OCI-LY3 (cell line): ENCODE measurements around the gene UBAC2.

ENCODE experiments used
- H2AFZ ChIP-seq: fragments of 200-600, 300-600 bp; shearing (Covaris generic); 2 replicates; pipeline ENCODE4 v1.6.0; 2014; ENCODE audit warnings: antibody characterized with exemption, low read depth, low read length
- H3K27ac ChIP-seq: fragments of 200-600, 300-600 bp; sonication (generic); 2 replicates; pipeline ENCODE4 v1.5.1; 2014; ENCODE audit warnings: mild to moderate bottlenecking, low read length, moderate library complexity, mixed read lengths
- H3K27me3 ChIP-seq: fragments of 200-600, 300-600 bp; sonication (generic); 2 replicates; pipeline ENCODE4 v1.6.1; 2014; ENCODE audit warnings: low read depth, low read length, mixed read lengths
- H3K36me3 ChIP-seq: fragments of 200-600, 300-600 bp; sonication (generic); replicated peaks from 2 replicates; pipeline ENCODE3; 2014; ENCODE audit warnings: low read depth, low read length, mixed read lengths
- H3K4me1 ChIP-seq: fragments of 300-600, 200-600 bp; sonication (generic); 2 replicates; pipeline ENCODE4 v1.6.1; 2014; ENCODE audit warnings: low read length, mixed read lengths
- H3K4me2 ChIP-seq: fragments of 200-600, 300-600 bp; sonication (generic); 2 replicates; pipeline ENCODE4 v1.6.1; 2014; ENCODE audit warnings: low read length, mixed read lengths
- H3K4me3 ChIP-seq: fragments of 300-600, 200-600 bp; sonication (generic); 2 replicates; pipeline ENCODE4 v1.5.1; 2014; ENCODE audit warnings: antibody characterized with exemption, mild to moderate bottlenecking, low read length, moderate library complexity
- H3K79me2 ChIP-seq: fragments of 300-600, 200-600 bp; shearing (Covaris generic); 2 replicates; pipeline ENCODE4 v1.6.1; 2014; ENCODE audit warnings: mild to moderate bottlenecking, low read length, mixed read lengths
- H3K9ac ChIP-seq: fragments of 300-600, 200-600 bp; shearing (Covaris generic); 2 replicates; pipeline ENCODE4 v1.6.0; 2014; ENCODE audit warnings: mild to moderate bottlenecking, low read length, moderate library complexity
- H3K9me3 ChIP-seq: fragments of 200-600, 300-600 bp; shearing (Covaris generic); 2 replicates; pipeline ENCODE4 v1.6.1; 2014; ENCODE audit warnings: low read length, mixed read lengths; ENCODE audit not compliant: insufficient read depth
- H4K20me1 ChIP-seq: fragments of 200-600, 300-600 bp; sonication (generic); 2 replicates; pipeline ENCODE4 v1.6.1; 2016; ENCODE audit warnings: low read length, mixed read lengths; ENCODE audit not compliant: insufficient read depth
- EZH2phosphoT487 ChIP-seq: fragments of 200-600 bp; shearing (Covaris generic); IDR thresholded peaks from 2 replicates; pipeline ENCODE4 v1.6.1; 2018; ENCODE audit warnings: antibody characterized with exemption, mixed run types, low read depth
- TF ChIP-seq, protein P1 (sequence below): fragments of 200-600, 300-600 bp; sonication (generic); IDR thresholded peaks from 2 replicates; pipeline ENCODE4 v1.5.1; 2014; ENCODE audit warnings: antibody characterized with exemption, low read length, low read depth

The UBAC2 gene

DNA sequence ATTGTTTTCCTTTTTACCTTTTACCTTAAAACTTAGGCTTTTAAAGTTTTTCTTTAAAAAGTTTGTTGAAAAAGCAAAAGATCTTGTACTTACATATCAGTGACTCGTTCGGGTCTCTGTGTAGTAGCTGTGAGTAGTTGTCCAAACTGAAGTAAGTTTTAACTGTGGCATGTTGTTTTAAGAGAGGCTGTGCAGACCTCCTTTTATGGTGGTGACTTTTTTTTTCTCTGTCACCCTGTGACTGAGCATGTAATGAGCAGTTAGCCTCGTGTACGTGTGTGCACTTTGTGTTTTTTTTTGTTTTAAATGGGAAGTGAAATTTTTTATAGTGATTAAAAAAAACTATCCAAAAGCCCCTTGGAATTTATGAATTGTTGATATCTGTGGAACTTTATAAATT, 106.6 kb downstream of the UBAC2 start, which contains the start of gene GPR183:
GPR183 (minus strand) TSS at position 153 of the 400 bp plus-strand sequence. CDS start 11,254 bp downstream, outside the sequence.
- H4K20me1 ChIP-seq = peaks cover 34% of the 10 kb centered on the region
- H3K27me3 ChIP-seq = no peaks in the 10 kb centered on the region; the same call in 1 of the 2 replicates
- H2AFZ ChIP-seq = no peak within 1 kb of the TSS
- H3K36me3 ChIP-seq = peaks cover 53% of the 10 kb centered on the region
- H3K9me3 ChIP-seq = peaks cover 6% of the 10 kb centered on the region
- peak within 1 kb of the TSS; percentile 79 for H3K9ac ChIP-seq
- peaks cover 59% of the 10 kb centered on the region for H3K79me2 ChIP-seq
- peaks cover 79% of the 10 kb centered on the region for H3K4me1 ChIP-seq
- H3K27ac ChIP-seq = peak within 1 kb of the TSS; percentile 68
- no peak for TF ChIP-seq EZH2phosphoT487
- TF ChIP-seq, protein P1, sequence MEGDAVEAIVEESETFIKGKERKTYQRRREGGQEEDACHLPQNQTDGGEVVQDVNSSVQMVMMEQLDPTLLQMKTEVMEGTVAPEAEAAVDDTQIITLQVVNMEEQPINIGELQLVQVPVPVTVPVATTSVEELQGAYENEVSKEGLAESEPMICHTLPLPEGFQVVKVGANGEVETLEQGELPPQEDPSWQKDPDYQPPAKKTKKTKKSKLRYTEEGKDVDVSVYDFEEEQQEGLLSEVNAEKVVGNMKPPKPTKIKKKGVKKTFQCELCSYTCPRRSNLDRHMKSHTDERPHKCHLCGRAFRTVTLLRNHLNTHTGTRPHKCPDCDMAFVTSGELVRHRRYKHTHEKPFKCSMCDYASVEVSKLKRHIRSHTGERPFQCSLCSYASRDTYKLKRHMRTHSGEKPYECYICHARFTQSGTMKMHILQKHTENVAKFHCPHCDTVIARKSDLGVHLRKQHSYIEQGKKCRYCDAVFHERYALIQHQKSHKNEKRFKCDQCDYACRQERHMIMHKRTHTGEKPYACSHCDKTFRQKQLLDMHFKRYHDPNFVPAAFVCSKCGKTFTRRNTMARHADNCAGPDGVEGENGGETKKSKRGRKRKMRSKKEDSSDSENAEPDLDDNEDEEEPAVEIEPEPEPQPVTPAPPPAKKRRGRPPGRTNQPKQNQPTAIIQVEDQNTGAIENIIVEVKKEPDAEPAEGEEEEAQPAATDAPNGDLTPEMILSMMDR = no peak
- H3K4me2 ChIP-seq = peak within 1 kb of the TSS; percentile 86
- H3K4me3 ChIP-seq = peak within 1 kb of the TSS; percentile 84

DNA sequence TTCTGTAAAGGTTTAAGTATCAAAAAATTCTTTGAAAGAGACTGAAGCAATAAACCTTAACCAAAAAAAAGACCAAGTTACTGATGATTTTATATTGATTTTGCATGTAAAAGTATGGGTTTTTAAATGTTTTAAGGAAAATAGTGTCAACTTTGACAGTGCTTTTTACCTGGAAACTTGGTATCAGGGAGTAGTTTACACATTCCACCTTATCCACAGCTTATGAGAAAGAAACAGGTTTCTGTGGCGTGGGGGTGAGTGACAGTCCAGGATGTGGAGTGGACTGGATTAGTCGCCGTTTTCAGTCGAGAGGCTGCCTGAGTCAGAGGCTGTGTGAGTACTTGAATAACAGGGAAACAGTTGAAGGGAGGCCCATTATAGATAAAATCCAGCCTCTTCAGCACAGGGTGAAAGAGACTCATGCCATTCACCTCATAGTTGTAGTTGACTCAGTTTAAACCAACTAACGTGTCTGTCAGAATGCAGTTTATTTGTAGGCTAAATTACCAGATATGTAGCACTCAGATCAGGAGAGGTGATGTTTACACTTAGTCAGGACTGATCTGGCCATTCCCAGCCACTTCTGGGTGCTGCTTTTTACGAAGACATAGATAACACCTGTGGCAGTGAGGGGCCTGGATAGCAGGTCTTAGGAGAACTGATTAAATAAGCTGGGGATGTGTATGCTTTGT, 107.1 kb downstream of the UBAC2 start:
- H3K9ac ChIP-seq = peak overlapping the region; percentile 51
- no peaks in the 10 kb centered on the region; the same call in 1 of the 2 replicates for H3K27me3 ChIP-seq
- peaks cover 28% of the 10 kb centered on the region for H4K20me1 ChIP-seq
- peaks cover 53% of the 10 kb centered on the region for H3K79me2 ChIP-seq
- peak overlapping the region; percentile 68 for H3K27ac ChIP-seq
- H3K4me2 ChIP-seq = peak overlapping the region; percentile 86
- TF ChIP-seq, protein P1 = no peak
- TF ChIP-seq EZH2phosphoT487 = no peak
- H3K4me3 ChIP-seq = peak overlapping the region; percentile 84
- H3K4me1 ChIP-seq = peaks cover 78% of the 10 kb centered on the region
- peaks cover 6% of the 10 kb centered on the region for H3K9me3 ChIP-seq
- no peak overlapping the region for H2AFZ ChIP-seq
- H3K36me3 ChIP-seq = peaks cover 49% of the 10 kb centered on the region

GRCh38 chr13:99308471-99309087, 107.9 kb downstream of the UBAC2 start:
- peaks cover 45% of the 10 kb centered on the region for H3K79me2 ChIP-seq
- no peak overlapping the region for H3K9ac ChIP-seq
- H3K27ac ChIP-seq = no peak overlapping the region; the same call in 1 of the 2 replicates
- no peak overlapping the region for H3K4me2 ChIP-seq
- H4K20me1 ChIP-seq = peaks cover 20% of the 10 kb centered on the region
- H2AFZ ChIP-seq = no peak overlapping the region
- peaks cover 41% of the 10 kb centered on the region for H3K36me3 ChIP-seq
- H3K27me3 ChIP-seq = no peaks in the 10 kb centered on the region; the same call in 1 of the 2 replicates
- TF ChIP-seq, protein P1 = no peak
- TF ChIP-seq EZH2phosphoT487 = no peak
- peaks cover 70% of the 10 kb centered on the region for H3K4me1 ChIP-seq
- H3K4me3 ChIP-seq = no peak overlapping the region
- peaks cover 6% of the 10 kb centered on the region for H3K9me3 ChIP-seq

GRCh38 chr13:99310382-99311031, 109.9 kb downstream of the UBAC2 start:
- Histone ChIP-seq H3K9me3 (peaks cover 6% of the 10 kb centered on the region), H3K27ac (peak overlapping the region; percentile 43), H3K27me3 (no peaks in the 10 kb centered on the region), H3K9ac (no peak overlapping the region), H3K4me2 (peak overlapping the region; percentile 28), H3K79me2 (peaks cover 26% of the 10 kb centered on the region), H3K4me1 (peaks cover 52% of the 10 kb centered on the region), H3K36me3 (peaks cover 22% of the 10 kb centered on the region), H3K4me3 (no peak overlapping the region), H4K20me1 (peaks cover 1% of the 10 kb centered on the region; the same call in 1 of the 2 replicates), H2AFZ (no peak overlapping the region)
- no peak for TF ChIP-seq EZH2phosphoT487
- TF ChIP-seq, protein P1 = no peak
